DND-41 (cell line): ENCODE measurements around the gene KAZN.

Experiments used
- EZH2 ChIP-seq: IDR thresholded peaks from 3 replicates; pipeline ENCODE4 v1.6.1; 2012; ENCODE audit warnings: borderline replicate concordance, low read depth, mild to moderate bottlenecking, moderate library complexity, low read length, inconsistent platforms; ENCODE audit not compliant: severe bottlenecking
- TF ChIP-seq, protein P1 (sequence below): IDR thresholded peaks from 2 replicates; pipeline ENCODE4 v1.5.1; 2012; ENCODE audit warnings: borderline replicate concordance, low read length, moderate library complexity, mild to moderate bottlenecking; ENCODE audit not compliant: poor library complexity, severe bottlenecking; ENCODE audit errors: extremely low read depth

DNA sequence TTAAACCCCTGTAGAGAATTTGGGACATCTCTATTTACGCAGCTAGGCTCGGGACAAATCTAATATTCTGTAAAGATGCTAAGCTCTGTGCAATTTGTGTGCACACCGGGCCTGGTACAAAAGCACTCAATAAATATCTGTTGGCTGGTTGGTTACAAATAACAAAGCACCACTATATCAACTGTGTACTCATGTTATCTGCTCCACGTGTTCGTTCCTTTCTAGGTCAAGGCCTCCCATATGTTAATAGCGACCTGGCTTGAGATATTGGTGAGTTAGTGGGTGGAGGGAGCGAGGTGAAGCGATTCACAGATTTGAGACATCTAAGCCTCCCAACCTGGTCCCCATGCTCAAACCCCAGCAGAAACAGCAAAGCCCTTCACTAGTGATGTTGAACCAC, 47.1 kb upstream of the KAZN start:
- TF ChIP-seq, protein P1, sequence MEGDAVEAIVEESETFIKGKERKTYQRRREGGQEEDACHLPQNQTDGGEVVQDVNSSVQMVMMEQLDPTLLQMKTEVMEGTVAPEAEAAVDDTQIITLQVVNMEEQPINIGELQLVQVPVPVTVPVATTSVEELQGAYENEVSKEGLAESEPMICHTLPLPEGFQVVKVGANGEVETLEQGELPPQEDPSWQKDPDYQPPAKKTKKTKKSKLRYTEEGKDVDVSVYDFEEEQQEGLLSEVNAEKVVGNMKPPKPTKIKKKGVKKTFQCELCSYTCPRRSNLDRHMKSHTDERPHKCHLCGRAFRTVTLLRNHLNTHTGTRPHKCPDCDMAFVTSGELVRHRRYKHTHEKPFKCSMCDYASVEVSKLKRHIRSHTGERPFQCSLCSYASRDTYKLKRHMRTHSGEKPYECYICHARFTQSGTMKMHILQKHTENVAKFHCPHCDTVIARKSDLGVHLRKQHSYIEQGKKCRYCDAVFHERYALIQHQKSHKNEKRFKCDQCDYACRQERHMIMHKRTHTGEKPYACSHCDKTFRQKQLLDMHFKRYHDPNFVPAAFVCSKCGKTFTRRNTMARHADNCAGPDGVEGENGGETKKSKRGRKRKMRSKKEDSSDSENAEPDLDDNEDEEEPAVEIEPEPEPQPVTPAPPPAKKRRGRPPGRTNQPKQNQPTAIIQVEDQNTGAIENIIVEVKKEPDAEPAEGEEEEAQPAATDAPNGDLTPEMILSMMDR, result no peak
- TF ChIP-seq EZH2, result no peak
